Measurements from ENCODE around the gene IFNA4.
"Not testable (repeated sequence)": the region's sequence is repeated elsewhere in the genome, so short reads cannot be mapped to it uniquely, and the experiment has no call there.

The IFNA4 gene

DNA sequence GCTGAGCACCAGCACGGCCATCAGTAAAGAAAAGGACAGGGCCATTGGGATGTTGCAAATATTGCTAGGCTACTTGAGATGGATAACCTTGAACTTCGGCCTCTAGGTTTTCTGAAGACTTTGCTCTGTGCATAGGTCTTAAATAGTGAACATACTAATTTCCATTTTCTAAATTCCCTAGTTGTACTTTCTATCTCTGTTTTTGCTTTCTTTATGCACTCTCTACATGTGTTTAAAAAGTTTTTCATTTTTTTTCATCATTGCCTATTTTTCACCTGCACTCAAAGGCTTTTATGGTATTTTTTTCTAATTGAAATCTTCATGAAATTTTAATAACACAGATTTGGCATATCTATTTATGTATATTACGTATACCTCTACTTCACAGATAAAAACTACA, at the start of gene IFNA4:
Gene IFNA4 (minus strand): TSS at position 101 of the 400 bp plus-strand sequence. CDS start 56 bp downstream, at position 45.
- DNase-seq = not testable (repeated sequence)

DNA sequence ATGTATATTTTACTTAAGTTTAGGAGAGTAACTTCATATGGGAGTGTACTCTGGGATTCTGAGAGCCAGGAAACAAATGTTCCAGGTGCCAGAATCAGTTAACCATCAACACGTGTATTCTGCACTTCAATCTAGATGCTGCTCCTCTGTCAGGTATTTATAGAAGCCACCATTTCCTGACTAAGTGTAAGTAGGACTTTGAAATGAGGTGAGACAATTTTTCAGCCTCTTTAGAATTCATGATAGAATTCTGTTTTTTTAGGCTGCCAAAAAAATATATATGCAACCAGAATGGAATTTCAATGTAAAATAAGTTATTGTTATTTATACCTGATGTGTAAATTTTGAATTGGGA, 49.0 kb upstream of the IFNA4 start:
- DNase-seq = not testable (repeated sequence)

GRCh38 chr9:21235468-21236359, 48.3 kb upstream of the IFNA4 start:
- peak; percentile 27 for DNase-seq

DNA sequence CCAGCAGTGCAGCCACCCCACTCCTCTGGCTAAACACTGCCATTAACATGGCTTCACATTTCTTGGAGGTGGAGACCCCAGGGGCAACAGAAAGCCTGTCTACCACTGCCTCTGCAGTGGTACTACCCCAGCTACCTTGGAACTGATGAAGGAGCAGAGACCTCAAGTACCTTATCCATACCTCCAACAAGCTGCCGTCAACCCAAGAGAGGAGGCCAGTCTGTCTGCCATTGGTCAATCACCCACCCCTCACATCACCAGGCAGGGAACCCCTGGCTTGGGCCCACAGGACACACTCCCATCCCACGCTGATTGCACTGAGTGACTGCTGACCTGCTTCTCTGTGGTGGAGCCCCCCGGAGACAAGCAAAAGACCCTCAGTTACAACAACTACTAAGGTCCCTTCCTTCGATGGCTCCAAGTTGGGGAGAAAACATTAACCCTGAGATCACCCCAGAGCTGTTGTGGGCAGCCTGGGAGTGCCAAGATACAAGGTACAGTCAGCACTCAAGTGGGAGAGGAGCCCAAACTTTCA, 46.8 kb upstream of the IFNA4 start:
- no peak for DNase-seq

GRCh38 chr9:21233258-21233657, 45.9 kb upstream of the IFNA4 start:
- no peak for DNase-seq

- DNase-seq = no peak
Measured at GRCh38 chr9:21228122-21228521, 40.7 kb upstream of the IFNA4 start, which contains the start of gene IFNA17. IFNA17 (minus strand) TSS chr9:21228222; CDS start chr9:21228173, 49 bp downstream.

- not testable (repeated sequence) for DNase-seq
Measured at GRCh38 chr9:21217211-21217610, 29.8 kb upstream of the IFNA4 start, which contains the start of gene IFNA16. IFNA16 (minus strand) TSS chr9:21217311; CDS start chr9:21217305, 6 bp downstream.

DNA sequence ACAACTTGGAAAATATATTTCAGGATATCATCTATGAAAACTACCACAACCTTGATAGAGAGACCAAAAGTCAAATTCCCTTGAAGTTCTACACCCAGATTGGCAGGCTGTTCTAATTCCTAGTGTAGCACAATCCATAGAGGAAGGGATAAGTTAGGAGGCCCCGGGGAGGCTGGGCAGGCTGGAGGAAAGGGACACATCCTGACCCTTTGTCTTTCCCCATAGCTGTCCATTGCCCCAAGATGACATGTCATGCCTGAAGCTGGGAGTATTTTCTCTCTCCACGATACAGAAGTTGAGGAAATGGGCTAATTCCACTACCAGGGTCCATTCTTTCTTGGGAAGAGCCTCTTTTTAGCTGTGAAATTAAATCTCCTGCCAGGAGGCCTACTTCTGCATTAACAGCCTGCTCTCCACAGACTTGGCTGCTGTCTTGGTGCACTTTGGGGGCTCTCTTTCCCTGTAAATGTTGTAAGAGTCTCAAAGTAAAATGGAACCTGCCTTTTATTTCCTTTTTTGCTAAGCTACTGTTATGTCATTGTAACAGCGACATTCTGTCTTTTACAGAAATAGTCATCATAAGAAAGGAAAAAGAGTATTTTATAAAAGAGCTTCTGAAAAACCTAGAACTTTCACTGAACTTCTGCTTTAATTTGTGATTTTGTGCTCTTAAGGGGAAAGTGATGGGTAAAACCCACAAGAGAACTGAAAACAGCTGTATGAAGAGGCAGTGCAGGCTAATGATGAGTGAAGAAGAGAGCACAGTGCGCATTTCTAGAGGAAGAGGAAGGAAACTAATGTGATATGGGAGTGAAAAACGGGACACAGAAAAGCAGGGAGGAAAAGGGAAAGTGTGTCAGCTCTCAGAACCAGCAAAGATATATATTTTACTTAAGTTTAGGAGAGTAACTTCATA, 26.3 kb upstream of the IFNA4 start:
- DNase-seq = not testable (repeated sequence)

GRCh38 chr9:21212160-21212559, 24.8 kb upstream of the IFNA4 start:
- not testable (repeated sequence) for DNase-seq

- not testable (repeated sequence) for DNase-seq
Measured at GRCh38 chr9:21210782-21211181, 23.4 kb upstream of the IFNA4 start.

GRCh38 chr9:21210311-21210710, 22.9 kb upstream of the IFNA4 start:
- no peak for DNase-seq

DNA sequence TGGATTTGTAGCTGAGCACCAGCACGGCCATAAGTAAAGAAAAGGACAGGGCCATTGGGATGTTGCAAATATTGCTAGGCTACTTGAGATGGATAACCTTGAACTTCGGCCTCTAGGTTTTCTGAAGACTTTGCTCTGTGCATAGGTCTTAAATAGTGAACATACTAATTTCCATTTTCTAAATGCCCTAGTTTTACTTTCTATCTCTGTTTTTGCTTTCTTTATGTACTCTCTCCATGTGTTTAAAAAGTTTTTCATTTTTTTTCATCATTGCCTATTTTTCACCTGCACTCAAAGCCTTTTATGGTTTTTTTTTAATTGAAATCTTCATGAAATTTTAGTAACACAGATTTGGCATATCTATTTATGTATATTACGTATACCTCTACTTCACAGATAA, 19.7 kb upstream of the IFNA4 start, which contains the start of gene IFNA10:
Gene IFNA10 (minus strand): TSS at position 101 of the 400 bp plus-strand sequence. CDS start 46 bp downstream, at position 55.
- DNase-seq = not testable (repeated sequence)

- no peak for DNase-seq
Measured at GRCh38 chr9:21205204-21205603, 17.8 kb upstream of the IFNA4 start.

DNA sequence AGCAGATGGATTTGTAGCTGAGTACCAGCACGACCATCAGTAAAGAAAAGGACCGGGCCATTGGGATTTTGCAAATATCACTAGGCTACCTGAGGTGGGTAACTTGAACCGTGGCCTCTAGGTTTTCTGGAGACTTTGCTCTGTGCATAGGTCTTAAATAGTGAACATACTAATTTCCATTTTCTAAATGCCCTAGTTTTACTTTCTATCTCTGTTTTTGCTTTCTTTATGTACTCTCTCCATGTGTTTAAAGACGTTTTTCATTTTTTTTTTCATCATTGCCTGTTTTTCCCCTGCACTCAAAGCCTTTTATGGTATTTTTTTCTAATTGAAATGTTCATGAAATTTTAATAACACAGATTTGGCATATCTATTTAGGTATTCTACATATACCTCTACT, 14.7 kb upstream of the IFNA4 start, which contains the start of gene IFNA7:
Gene IFNA7 (minus strand): TSS at position 101 of the 400 bp plus-strand sequence. CDS start 40 bp downstream, at position 61.
- not testable (repeated sequence) for DNase-seq

- peak; percentile 36 for DNase-seq
Measured at GRCh38 chr9:21194867-21195776, 7.7 kb upstream of the IFNA4 start.

- DNase-seq = peak; percentile 17
Measured at GRCh38 chr9:21182810-21183736, 4.3 kb downstream of the IFNA4 start.

DNA sequence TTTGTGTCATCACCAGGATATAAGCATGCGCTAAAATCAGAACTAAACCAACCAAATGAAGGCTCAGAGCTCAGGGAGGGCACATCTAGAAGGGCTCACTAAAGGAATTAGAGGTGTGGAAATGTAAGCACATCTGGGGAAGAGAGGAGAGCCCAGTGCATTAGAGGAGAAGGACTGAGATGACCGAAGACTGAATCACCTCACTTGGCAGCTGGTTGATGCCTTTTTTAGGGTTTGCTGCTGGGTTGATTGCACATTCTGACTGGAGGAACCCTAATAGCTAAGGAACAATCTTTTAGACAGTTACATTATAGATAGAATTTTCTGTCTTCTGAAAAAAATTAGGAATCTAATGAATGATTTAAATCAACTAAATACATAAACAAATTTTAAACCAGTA, 12.7 kb downstream of the IFNA4 start:
- DNase-seq = no peak

- no peak for DNase-seq
Measured at GRCh38 chr9:21172156-21172555, 15.2 kb downstream of the IFNA4 start.

GRCh38 chr9:21171351-21171750, 16.0 kb downstream of the IFNA4 start:
- no peak for DNase-seq

DNA sequence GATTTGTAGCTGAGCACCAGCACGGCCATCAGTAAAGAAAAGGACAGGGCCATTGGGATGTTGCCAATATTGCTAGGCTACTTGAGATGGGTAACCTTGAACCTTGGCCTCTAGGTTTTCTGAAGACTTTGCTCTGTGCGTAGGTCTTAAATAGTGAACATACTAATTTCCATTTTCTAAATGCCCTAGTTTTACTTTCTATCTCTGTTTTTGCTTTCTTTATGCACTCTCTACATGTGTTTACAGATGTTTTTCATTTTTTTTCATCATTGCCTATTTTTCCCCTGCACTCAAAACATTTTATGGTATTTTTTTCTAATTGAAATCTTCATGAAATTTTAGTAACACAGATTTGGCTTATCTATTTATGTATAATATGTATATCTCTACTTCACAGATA, 20.8 kb downstream of the IFNA4 start, which contains the start of gene IFNA21:
Gene IFNA21 (minus strand): TSS at position 101 of the 400 bp plus-strand sequence. CDS start 48 bp downstream, at position 53.
- DNase-seq = not testable (repeated sequence)
